OCI-M1 (cell line): ENCODE measurements around the gene FOXF2.

ENCODE experiments used
- DNase-seq: peaks from one replicate; lab custom pipeline; 2025; lab: John Stamatoyannopoulos, UW

Gene FOXF2

DNA sequence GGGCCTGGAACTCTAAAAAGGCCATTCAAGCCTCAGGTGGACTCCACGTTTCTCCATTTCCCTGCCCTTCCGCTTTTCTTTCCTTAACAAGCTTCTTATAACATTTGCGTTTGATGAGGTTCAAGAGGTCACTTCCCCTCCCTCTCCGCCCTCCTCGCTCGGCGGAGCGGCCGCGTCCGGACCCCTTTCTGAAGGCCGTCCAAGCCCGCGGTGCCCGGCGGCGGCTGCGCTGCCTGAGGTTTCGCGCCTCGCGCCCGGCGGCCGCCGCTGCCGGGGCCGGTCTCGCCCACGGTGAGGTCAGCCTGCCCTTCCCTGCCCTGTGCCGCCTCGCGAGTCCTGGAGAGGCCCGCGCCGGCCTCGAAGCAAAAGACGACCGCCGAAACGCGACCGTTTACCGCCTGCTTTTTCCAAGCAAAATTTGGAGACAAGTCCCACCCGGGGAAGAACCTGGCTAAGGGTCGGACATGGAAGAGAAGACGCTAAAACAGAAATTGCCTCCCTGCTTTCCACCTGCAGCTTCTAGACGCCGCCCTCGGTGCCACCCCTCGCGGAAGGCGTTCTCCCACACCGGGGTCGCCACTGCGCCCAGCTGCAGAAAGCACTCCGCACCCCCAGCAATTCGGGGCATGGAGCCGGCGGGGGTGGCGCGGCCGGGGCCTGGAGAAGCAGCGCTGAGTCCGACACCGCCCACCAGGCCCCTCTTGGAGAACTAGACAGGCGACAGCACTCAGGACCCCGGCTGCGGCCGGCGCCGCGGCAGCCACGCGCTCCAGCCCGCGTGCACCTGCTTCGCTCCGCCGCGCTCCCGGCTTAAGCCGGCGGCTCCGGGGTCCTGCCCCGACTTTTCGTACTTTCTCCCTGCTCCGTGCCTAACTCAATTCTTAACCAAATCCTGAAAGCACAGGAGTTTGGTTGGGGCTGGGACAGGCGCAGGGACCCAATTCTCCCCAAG is 11.0 kb upstream of the FOXF2 start:
- DNase-seq: no peak

- no peak for DNase-seq
Measured at GRCh38 chr6:1379017-1379787, 10.2 kb upstream of the FOXF2 start.

DNA sequence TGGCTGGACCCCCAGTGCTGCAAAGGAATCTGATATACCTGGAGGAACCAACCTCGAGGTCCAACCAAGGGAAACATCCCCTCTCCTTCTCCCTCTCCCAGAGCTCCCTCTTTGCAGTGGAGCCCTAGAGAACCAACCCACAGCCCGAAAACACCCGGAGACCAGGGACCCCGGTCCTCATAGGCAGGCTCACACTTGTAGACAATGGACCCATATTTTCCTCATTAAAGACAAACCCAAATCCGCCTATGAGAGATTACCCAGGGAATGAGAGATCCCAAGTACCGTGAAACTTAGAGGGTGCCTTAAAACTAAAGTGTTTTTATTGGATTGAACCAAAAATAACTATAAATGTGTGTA is 9.6 kb upstream of the FOXF2 start:
- DNase-seq: no peak

GRCh38 chr6:1380625-1381427 is 8.6 kb upstream of the FOXF2 start:
- no peak for DNase-seq

DNA sequence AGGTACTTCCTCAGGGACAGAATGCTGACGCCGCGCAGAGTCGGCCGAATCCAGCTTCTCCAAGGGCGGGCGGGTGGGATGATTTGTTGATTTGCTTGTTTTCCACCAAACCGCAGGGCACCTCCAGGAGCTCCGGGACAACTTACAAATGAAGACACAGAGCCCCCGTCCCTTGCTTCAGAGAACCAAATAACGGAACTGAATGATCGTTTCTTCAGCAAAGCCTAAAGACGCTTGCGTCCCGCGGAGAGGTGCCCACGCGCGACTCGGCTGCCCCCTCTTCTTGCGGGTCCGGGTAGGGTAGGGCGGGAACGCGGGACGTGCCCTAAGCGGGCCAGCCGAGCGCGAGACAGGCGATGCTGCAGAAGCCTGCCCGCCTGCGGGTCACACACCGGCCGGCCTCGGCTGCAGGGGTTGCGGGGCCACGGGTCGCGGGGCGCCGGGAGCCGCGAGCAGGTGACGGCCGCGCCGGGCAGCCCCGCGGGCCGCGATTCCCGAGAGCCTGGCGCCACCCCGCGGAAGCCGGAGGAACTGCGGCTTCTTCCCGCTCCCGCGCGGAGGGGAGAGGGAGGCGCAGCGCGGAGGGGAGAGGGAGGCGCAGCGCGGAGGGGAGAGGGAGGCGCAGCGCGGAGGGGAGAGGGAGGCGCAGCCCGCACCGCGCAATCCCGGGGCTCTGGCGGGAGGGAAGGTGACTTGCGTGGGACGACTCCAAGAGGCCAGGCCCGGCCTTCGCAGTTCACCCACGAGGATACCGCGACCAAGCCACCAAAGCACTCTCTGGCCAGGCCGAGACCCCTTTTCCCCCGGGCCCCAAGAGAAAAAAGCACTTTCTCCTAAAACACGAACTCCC is 7.7 kb upstream of the FOXF2 start:
- DNase-seq: no peak

GRCh38 chr6:1382331-1382882 is 7.0 kb upstream of the FOXF2 start:
- DNase-seq: no peak

GRCh38 chr6:1382883-1383728 is 6.3 kb upstream of the FOXF2 start:
- DNase-seq: no peak

DNA sequence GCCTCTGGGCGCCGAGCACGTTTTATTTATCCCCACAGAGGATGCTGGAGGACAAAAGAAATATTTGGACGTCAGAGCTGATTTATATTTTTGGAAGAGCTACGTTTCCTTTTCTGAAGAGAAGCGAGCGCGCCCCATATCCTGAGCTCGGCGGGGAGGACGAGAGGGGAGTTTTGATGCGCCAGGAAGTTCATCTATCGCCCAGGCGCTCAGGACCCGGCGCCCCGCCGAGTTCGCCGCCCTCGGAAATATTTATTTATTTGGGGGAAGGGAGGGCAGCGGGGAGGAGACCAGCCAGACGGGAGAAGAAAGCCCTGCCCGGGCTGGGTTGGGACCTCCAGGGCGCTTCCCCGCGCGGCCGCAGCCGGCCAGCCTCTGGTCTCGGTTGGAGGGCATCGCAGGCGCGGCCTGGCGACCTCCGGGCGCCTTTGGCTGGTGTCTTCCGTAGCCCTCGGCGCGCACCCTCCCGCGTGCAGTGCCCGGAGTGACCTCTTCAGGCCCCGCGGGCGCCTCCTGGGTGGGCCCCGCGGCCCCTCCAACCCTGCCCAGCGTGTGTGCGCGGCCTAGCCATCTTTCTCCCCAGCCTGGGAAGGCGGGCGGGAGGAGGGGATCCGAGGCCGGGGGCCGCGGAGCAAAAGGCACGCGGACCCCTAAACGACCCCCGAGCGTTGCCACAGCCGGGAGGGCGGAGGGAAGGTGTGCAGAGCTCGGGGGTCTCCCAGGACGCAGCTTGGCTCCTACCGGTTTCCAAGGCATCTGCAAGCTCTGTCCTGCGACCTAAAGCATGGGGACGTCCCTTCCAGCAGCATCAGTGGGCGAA is 5.4 kb upstream of the FOXF2 start:
- DNase-seq: no peak

DNA sequence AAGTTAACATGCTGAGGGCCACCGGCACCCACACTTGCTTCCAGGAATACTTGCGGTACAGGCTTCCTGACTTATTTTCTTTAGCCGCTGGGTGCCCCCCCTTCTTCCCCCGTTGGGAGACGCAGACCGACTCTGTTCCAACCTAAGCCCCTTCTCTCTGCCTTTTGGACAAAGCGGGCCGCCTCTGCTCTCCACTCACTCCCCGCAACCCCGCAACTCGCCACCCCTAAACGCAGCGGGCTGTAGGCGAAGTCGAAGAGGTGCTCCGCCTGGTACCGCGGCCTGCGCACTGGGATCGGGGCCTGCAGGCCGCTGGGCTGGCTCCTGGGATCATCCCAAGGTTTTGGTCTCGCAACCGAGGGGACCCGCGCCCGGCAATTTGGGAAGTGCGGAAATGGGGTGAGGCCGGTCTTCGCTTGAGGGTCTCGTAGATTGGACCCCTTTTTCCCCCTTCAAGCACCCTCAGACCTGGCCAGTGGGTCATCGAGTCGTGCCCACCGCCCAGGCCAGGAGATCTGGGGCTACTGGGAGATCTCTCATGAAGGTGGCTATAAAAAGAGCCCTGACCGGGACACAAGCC is 4.7 kb upstream of the FOXF2 start:
- no peak for DNase-seq

GRCh38 chr6:1385129-1386037 is 4.0 kb upstream of the FOXF2 start:
- no peak for DNase-seq

DNA sequence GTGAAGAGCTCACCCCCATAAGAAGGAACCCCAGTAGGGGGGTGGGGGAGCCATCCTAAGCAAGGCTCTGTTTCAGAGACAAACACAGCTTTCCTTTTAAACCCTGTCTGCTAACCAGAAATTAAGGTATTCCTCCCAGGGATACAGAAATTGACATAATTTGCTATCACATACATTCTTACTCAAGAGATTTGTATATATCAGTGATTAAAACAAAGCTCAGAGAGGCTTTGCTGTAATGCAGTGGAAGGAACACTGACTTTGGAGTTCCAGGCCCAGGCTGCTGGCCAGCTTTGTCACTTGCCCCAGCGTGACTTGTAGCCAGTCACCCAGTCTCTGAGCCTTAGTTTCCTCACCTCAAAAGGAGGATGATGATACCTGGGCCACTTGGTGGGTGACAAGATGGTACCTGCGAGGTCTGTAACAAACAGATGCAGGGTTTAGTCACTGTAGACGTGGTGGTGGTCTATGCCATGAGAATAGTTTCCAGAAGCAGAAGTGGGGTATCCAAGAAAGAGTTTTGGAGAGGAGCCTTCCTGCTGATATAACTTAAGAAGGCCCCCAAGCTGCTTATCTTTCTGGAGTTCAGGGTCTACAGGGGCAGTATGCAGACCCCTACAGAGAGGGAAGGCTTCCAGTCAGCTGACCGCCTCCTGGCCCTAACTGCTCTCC is 3.2 kb upstream of the FOXF2 start:
- no peak for DNase-seq

- DNase-seq: no peak
Measured at GRCh38 chr6:1387538-1387875, 1.9 kb upstream of the FOXF2 start.

DNA sequence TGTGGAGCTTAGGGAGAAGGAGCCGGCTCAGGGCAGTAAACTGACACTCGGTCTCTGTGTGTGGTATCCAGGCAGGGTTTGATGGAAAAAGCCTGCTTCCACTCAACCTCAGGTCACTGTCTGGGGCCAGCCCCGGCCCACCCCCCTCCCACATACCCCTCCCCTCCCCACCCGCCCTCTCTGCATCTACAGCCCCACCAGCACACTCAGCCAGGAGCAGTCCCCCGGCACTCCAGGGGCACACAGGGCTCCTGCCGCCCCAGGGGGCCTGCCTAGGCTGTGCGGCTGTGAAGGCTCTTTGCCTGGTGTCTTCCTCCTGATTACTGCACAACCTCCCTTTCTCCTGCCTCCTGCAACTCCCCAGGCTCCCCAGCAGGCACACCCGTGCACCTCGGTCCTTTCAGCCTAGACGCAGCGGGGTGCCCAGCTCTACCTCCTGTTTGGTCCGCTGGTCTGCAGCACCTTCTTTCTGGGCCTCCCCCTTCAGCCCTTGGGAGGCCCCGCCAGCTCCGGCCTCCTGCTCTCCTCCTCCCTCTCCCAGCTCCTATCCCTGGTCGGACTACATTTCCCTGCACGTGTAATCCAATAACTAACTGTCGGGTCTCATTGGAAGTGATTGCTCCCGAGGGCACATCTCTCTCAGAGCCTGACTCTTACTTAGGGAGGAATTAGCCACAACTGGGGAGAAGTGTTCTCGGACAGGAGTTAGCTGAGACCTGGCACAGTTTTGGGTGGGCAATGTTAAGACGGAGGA is 1.3 kb upstream of the FOXF2 start:
- no peak for DNase-seq

DNA sequence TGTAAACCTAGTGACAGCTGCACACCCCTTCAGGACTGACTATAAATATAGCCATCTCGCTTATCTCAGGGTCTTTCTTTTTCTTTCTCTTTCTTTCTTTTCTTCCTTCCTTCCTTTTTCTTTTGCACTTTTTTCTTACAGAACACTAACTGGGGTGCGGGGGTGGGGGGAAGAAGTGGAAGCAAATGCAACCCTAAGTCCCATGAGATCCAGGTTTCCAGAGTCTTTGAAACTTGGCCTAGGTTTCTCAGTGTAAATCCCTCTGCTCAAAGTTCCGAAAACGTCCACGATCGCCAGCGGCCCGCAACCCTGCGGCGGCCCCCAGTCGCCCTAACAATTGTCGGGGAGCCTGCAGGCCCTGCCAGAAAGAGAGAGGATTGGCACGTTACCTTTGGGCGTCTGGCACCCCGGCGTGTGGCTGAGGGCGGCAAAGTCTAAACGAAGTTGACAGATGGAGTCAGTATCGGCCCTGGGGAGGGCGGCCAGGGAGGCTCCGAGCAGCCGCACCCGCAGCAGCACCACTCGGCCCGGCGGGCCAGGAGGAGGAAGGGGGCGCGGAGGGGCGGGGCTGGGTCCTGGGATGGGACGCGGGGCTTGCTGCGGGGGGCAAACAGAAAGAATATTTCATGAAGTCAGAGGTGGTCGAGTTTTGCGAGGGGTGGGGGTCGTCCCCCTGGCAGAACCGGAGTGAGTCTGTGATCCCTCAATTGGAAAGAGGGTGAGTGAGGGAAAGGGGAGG is 577 bp upstream of the FOXF2 start:
- DNase-seq: no peak

GRCh38 chr6:1390133-1390945 is 963 bp downstream of the FOXF2 start:
- DNase-seq: no peak
